Pancreas (tissue), 10 donors: ENCODE results near the gene CDX1. TPM values are rescaled to one million over a fixed set of nuclear protein-coding genes. Genes with fewer than 3 reads are reported as not detected.
A peak's percentile ranks its signal among the peaks of the same experiment; 100 is the strongest.

Experiments used
- ATAC-seq, 4 donors: fragments of 200-7000 bp; cut with Tn5 transposase; one replicate each; pipeline versions ENCODE4 v1.8.0 to v1.9.1; 2020; ENCODE audit warnings: mild to moderate bottlenecking in 4 of 4, moderate library complexity in 4 of 4
- DNase-seq, 6 donors: peaks; one replicate each; pipeline ENCODE4 v3.0.0-alpha.2; 2020
- FAIRE-seq: peaks from 2 replicates; lab custom pipeline; 2012; peaks lifted over from hg19 to GRCh38; lab: Jason Lieb, UNC
- H3K27ac ChIP-seq, 4 donors: fragments of 200-600 bp; sonication (generic); 1 replicate in 3 of 4; 2 replicates in 1 of 4; pipeline versions ENCODE4 v1.5.0 to v1.8.0; 2020
- H3K27me3 ChIP-seq, 4 donors: fragments of 200-600 bp; one replicate each; pipeline ENCODE4 v1.8.0; 2021
- H3K36me3 ChIP-seq, 3 donors: fragments of 200-600 bp; sonication (generic) in 1 of 3; one replicate each; pipeline versions ENCODE4 v1.5.0 to v1.8.0; 2020 to 2021
- H3K4me1 ChIP-seq, 3 donors: fragments of 200-600 bp; one replicate each; pipeline ENCODE4 v1.8.0; 2021
- H3K4me3 ChIP-seq, 4 donors: fragments of 200-600 bp; sonication (generic) in 2 of 4; one replicate each; pipeline versions ENCODE4 v1.5.0 to v1.8.0; 2020 to 2021
- H3K9me3 ChIP-seq, 4 donors: fragments of 200-600 bp; one replicate each; pipeline ENCODE4 v1.8.0; 2021
- CTCF ChIP-seq, 4 donors: fragments of 200-600 bp; sonication (generic) in 3 of 4; IDR thresholded peaks; one replicate each; pipeline versions ENCODE4 v1.5.0 to v1.8.0; 2021; ENCODE audit warnings: antibody characterized with exemption in 4 of 4
- WGBS, 2 donors: extraction: QIAGEN DNeasy Blood & Tissue Kit; methylation state at CpG; one replicate each; pipeline ENCODE4 v1.1.7; 2013; 5-methylcytosine and 5-hydroxymethylcytosine counted together
- intact Hi-C, 3 donors: fragments of 100-400 bp; cut with DNase I; formaldehyde crosslinking; loops; one replicate each; pipeline versions ENCODE4 v1.11.1 to v1.14.2; 2022
- polyA plus RNA-seq, 2 donors: library from polyadenylated mRNA; stranded (reverse); fragments of 200-250 nt; gene quantifications; one replicate each; pipeline ENCODE4 v1.2.3, GENCODE V29; 2013
- total RNA-seq, 6 donors: library from RNA; stranded (reverse); fragmentation: NEBNext Ultra II Directional in 4 of 6; extraction: Animal tissue kit (Norgen Biotek cat#: 25700) in 4 of 6; gene quantifications; one replicate each; pipeline versions ENCODE4 v1.2.1 to v1.2.4, GENCODE V29; 2021 to 2023
- donor health status: healthy with polysubstance abuse.
- donor health status: DM: no; HTN: no; CAD: no; lungs with moderate emphysema.
- donor health status: DM: no; HTN: no; CAD: no.
- donor health status: control.
- donor health status: control.
- donor health status: Bipolar disorder and iron deficiency.
- donor health status: DM: yes; HTN: yes; CAD: no.
- donor health status: DM: no; HTN: no; CAD: no.
- donor health status: DM: no; HTN: no; CAD: no.
- donor health status: DM: yes; HTN: yes; CAD: no.

The CDX1 gene
- total and polyA plus RNA-seq, 8 donors: 0.13 to 0.19 (median 0.16) TPM; not detected in 5

GRCh38 chr5:150136305-150137167 lies 30.0 kb upstream of the CDX1 start:
- Histone ChIP-seq H3K27ac (no peak overlapping the region), H3K4me3 (no peak overlapping the region), H3K4me1 (peaks cover 0 to 9% (median 8%) of the 10 kb centered on the region in 3 donors), H3K27me3 (no peaks in the 10 kb centered on the region), H3K36me3 (no peaks in the 10 kb centered on the region), H3K9me3 (no peaks in the 10 kb centered on the region)
- ATAC-seq (no peak), DNase-seq (peak in 1 of 6 donors; percentile 71), FAIRE-seq (no peak)
- 83 to 88% methylated on average over 15 to 16 of the region's 16 CpGs for WGBS, 2 donors
- TF ChIP-seq CTCF (IDR thresholded peaks at IDR 0.05): no peak
- intact Hi-C loops: loop anchor here in 1 of 3 donors (10.0 kb wide), 2 partner anchors 78 to 298 kb away; no protein-coding TSS in a partner anchor

GRCh38 chr5:150137168-150137957 lies 29.2 kb upstream of the CDX1 start:
- WGBS, 2 donors: 47 to 49% methylated on average over 11 to 12 of the region's 12 CpGs
- peak in 3 of 4 donors; percentile 32 to 66 (median 43) for ATAC-seq
- Histone ChIP-seq H3K27me3 (no peaks in the 10 kb centered on the region), H3K9me3 (no peaks in the 10 kb centered on the region), H3K4me3 (no peak overlapping the region), H3K4me1 (peaks cover 0 to 9% (median 8%) of the 10 kb centered on the region in 3 donors), H3K36me3 (no peaks in the 10 kb centered on the region), H3K27ac (peak overlapping the region in 1 of 4 donors; percentile 10)
- DNase-seq: no peak
- intact Hi-C loops: loop anchor here in 1 of 3 donors (10.0 kb wide), 2 partner anchors 77 to 297 kb away; no protein-coding TSS in a partner anchor
- TF ChIP-seq CTCF (IDR thresholded peaks at IDR 0.05): no peak
- FAIRE-seq: no peak

- Histone ChIP-seq H3K9me3 (no peaks in the 10 kb centered on the region), H3K27me3 (no peaks in the 10 kb centered on the region), H3K36me3 (no peaks in the 10 kb centered on the region), H3K27ac (peak overlapping the region in 2 of 4 donors; percentile 9 to 10), H3K4me3 (no peak overlapping the region), H3K4me1 (peaks cover 0 to 9% (median 8%) of the 10 kb centered on the region in 3 donors)
- DNase-seq (no peak), FAIRE-seq (no peak), ATAC-seq (peak in 1 of 4 donors; percentile 21)
- no peak for TF ChIP-seq CTCF (IDR thresholded peaks at IDR 0.05)
- 79 to 85% methylated on average over 5 of the region's 5 CpGs for WGBS, 2 donors
- intact Hi-C loops: loop anchor here in 1 of 3 donors (10.0 kb wide), 2 partner anchors 77 to 297 kb away; no protein-coding TSS in a partner anchor
Measured at GRCh38 chr5:150137997-150138396, 28.6 kb upstream of the CDX1 start.

- no peak for TF ChIP-seq CTCF (IDR thresholded peaks at IDR 0.05)
- Histone ChIP-seq H3K27ac (peak overlapping the region in 1 of 4 donors; percentile 9), H3K27me3 (no peaks in the 10 kb centered on the region), H3K36me3 (no peaks in the 10 kb centered on the region), H3K9me3 (no peaks in the 10 kb centered on the region), H3K4me3 (no peak overlapping the region), H3K4me1 (peaks cover 0 to 9% (median 8%) of the 10 kb centered on the region in 3 donors)
- DNase-seq: no peak
- 53 to 55% methylated on average over 10 of the region's 10 CpGs for WGBS, 2 donors
- intact Hi-C loops: loop anchor here in 1 of 3 donors (10.0 kb wide), 2 partner anchors 76 to 296 kb away; no protein-coding TSS in a partner anchor
- no peak for FAIRE-seq
- ATAC-seq: peak in 3 of 4 donors; percentile 20 to 64 (median 60)
Measured at GRCh38 chr5:150138551-150139265, 27.9 kb upstream of the CDX1 start.
